Loucy (cell line): ENCODE data around the gene COPE.

Experiments
- CTCF ChIP-seq: fragments of 200-600 bp; sonication (generic); conservative IDR thresholded peaks from 2 replicates; pipeline ENCODE4 v1.5.1; 2014; ENCODE audit warnings: mild to moderate bottlenecking, antibody characterized with exemption, low read length
- EZH2phosphoT487 ChIP-seq: fragments of 200-600 bp; IDR thresholded peaks from 2 replicates; pipeline ENCODE4 v1.6.1; 2018; ENCODE audit warnings: antibody characterized with exemption, mild to moderate bottlenecking, moderate library complexity, borderline replicate concordance

DNA sequence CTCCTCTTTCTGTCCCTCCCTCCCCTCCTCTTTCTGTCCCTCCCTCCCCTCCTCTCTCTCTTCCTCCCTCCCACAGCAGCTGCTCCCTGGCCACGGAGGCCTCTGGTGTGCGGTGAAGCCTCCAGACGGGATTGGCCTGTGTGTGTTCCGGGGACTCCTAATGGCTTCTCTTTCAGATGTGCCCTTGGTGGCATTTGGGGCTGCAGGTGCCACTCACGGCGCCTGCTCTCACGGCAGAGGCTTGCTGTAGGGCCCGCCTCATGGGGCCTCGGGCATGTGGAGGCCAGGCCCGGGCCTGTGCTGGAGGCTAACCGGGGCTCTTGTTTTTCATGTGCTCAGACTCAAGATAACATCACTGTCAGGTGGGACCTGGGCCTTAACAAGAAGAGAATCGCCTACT, 66.5 kb downstream of the COPE start:
- no peak for TF ChIP-seq CTCF
- no peak for TF ChIP-seq EZH2phosphoT487
